B cell (primary cell): ENCODE data around the gene IFNG. TPM values are rescaled to one million over a fixed set of nuclear protein-coding genes. Genes with fewer than 3 reads are reported as not detected.

Source experiments
- ATAC-seq: fragments of 200-7000 bp; cut with Tn5 transposase; one replicate; pipeline ENCODE4 v1.10.0; 2021; ENCODE audit warnings: low read depth, mild to moderate bottlenecking, moderate number of reproducible peaks, moderate library complexity
- CTCF ChIA-PET: fragments of 350-600 bp; sonication (Branson Sonifier 250); formaldehyde crosslinking; loops from one replicate; lab custom pipeline; 2021; ENCODE audit warnings: antibody characterized with exemption, inconsistent platforms; lab: Charles Lee
- POLR2A ChIA-PET: fragments of 350-600 bp; sonication (Branson Sonifier 250); formaldehyde crosslinking; loops from one replicate; lab custom pipeline; 2021; ENCODE audit warnings: antibody characterized with exemption; lab: Charles Lee
- DNase-seq: peaks from one replicate; pipeline ENCODE4 v3.0.0; 2013
- H2AFZ ChIP-seq: 2 replicates; pipeline ENCODE4 v1.6.1; 2012; ENCODE audit warnings: mild to moderate bottlenecking, low read depth, low read length; ENCODE audit not compliant: insufficient read depth, poor library complexity, severe bottlenecking
- H3K27ac ChIP-seq, 2 donors: 1 replicate in 1 of 2; 2 replicates in 1 of 2; pipeline ENCODE4 v1.5.1; 2012 to 2013; ENCODE audit warnings: low read length in 2 of 2, mild to moderate bottlenecking in 2 of 2, moderate library complexity in 1 of 2
- H3K27me3 ChIP-seq, 4 experiments: fragments of 200-600 bp in 1 of 4; sonication (generic) in 1 of 4; replicated peaks in 1 of 4; 1 replicate in 2 of 4; 2 replicates in 2 of 4; pipeline versions ENCODE4 v1.6.1 to v1.7.0; 2013 to 2016; ENCODE audit warnings: low read length in 3 of 4, mild to moderate bottlenecking in 2 of 4, mixed read lengths in 1 of 4, moderate library complexity in 1 of 4; ENCODE audit not compliant: insufficient read depth in 4 of 4, control insufficient read depth in 3 of 4; ENCODE audit errors: control extremely low read depth in 1 of 4
- H3K36me3 ChIP-seq, 2 experiments: replicated peaks in 1 of 2; 1 replicate in 1 of 2; 2 replicates in 1 of 2; pipeline versions ENCODE4 v1.6.1 to v1.7.1; 2013; ENCODE audit warnings: low read length in 1 of 2; ENCODE audit not compliant: insufficient read depth in 2 of 2, control insufficient read depth in 1 of 2; ENCODE audit errors: control extremely low read depth in 1 of 2, extremely low read depth in 1 of 2
- H3K4me1 ChIP-seq, 2 donors: fragments of 200-600 bp in 1 of 2; sonication (generic) in 1 of 2; 1 replicate in 1 of 2; 2 replicates in 1 of 2; pipeline versions ENCODE4 v1.5.1 to v1.6.1; 2013 to 2017; ENCODE audit warnings: low read length in 2 of 2; ENCODE audit not compliant: control insufficient read depth in 2 of 2, insufficient read depth in 2 of 2
- H3K4me2 ChIP-seq: replicated peaks from 2 replicates; pipeline ENCODE3; 2012; ENCODE audit warnings: mild to moderate bottlenecking, low read depth, low read length; ENCODE audit not compliant: poor library complexity, severe bottlenecking
- H3K4me3 ChIP-seq, 5 experiments: fragments of 200-600 bp in 1 of 5; sonication (generic) in 1 of 5; 1 replicate in 3 of 5; 2 replicates in 2 of 5; pipeline versions ENCODE4 v1.5.1 to v1.7.0; 2011 to 2016; ENCODE audit warnings: low read length in 4 of 5, mild to moderate bottlenecking in 4 of 5, low read depth in 2 of 5, control low read depth in 1 of 5, moderate library complexity in 1 of 5; ENCODE audit not compliant: insufficient read depth in 1 of 5; ENCODE audit errors: control extremely low read depth in 1 of 5, extremely low read depth in 1 of 5
- H3K79me2 ChIP-seq: fragments of 200-600 bp; sonication (generic); one replicate; pipeline ENCODE4 v1.6.0; 2016; ENCODE audit warnings: low read length; ENCODE audit not compliant: control insufficient read depth, insufficient read depth
- H3K9ac ChIP-seq: fragments of 200-600 bp; sonication (generic); 2 replicates; pipeline ENCODE4 v1.6.1; 2017; ENCODE audit warnings: mild to moderate bottlenecking, low read length, moderate library complexity
- H3K9me3 ChIP-seq, 3 donors: one replicate each; pipeline versions ENCODE4 v1.6.1 to v1.7.1; 2013; ENCODE audit warnings: low read length in 2 of 3; ENCODE audit not compliant: control insufficient read depth in 2 of 3, insufficient read depth in 1 of 3; ENCODE audit errors: control extremely low read depth in 1 of 3
- H4K20me1 ChIP-seq: 2 replicates; pipeline ENCODE4 v1.6.0; 2012; ENCODE audit warnings: mild to moderate bottlenecking, low read length; ENCODE audit not compliant: insufficient read depth, control insufficient read depth, poor library complexity, severe bottlenecking
- H3K27ac Mint-ChIP-seq: one replicate; pipeline ENCODE4 v1.8.0; 2021; ENCODE audit warnings: mixed read lengths
- H3K27me3 Mint-ChIP-seq: one replicate; pipeline ENCODE4 v1.8.0; 2021; ENCODE audit warnings: mixed read lengths
- H3K4me1 Mint-ChIP-seq: one replicate; pipeline ENCODE4 v1.8.0; 2021; ENCODE audit warnings: mixed read lengths
- H3K4me3 Mint-ChIP-seq: one replicate; pipeline ENCODE4 v1.8.0; 2021; ENCODE audit warnings: mixed read lengths
- H3K9me3 Mint-ChIP-seq: one replicate; pipeline ENCODE4 v1.8.0; 2022; ENCODE audit warnings: mixed read lengths; ENCODE audit not compliant: insufficient read depth
- EZH2 ChIP-seq: IDR thresholded peaks from 2 replicates; pipeline ENCODE4 v1.6.1; 2012; ENCODE audit warnings: borderline replicate concordance, low read depth, mild to moderate bottlenecking, moderate library complexity, low read length; ENCODE audit not compliant: insufficient read depth, poor library complexity, severe bottlenecking
- WGBS: methylation state at CpG from one replicate; pipeline ENCODE4 v1.1.5; 2013; ENCODE audit warnings: missing lambda C conversion rate; ENCODE audit not compliant: insufficient coverage; 5-methylcytosine and 5-hydroxymethylcytosine counted together
- intact Hi-C: fragments of 100-400 bp; cut with micrococcal nuclease; formaldehyde crosslinking; loops from one replicate; pipeline ENCODE4 v1.10.0; 2022
- polyA plus RNA-seq: library from polyadenylated mRNA; depleted of rRNA; stranded (reverse); fragments of >200 nt; gene quantifications from 2 replicates; pipeline ENCODE4 v1.2.3, GENCODE V29; 2012
- total RNA-seq, 2 donors: library from RNA; stranded (reverse); fragments of 120-200 nt in 1 of 2; gene quantifications; 1 replicate in 1 of 2; 2 replicates in 1 of 2; pipeline versions ENCODE4 v1.2.3 to v1.2.4, GENCODE V29; 2013 to 2022
- TF ChIP-seq, protein P1 (sequence below): fragments of 200-600 bp; IDR thresholded peaks from one replicate; pipeline ENCODE4 v1.8.0; 2022; ENCODE audit warnings: antibody characterized with exemption, mild to moderate bottlenecking

The IFNG gene
- total and polyA plus RNA-seq, 2 donors (not counting 1 experiment from before 2014, with no cell fraction given), result 0.24 TPM; not detected in 1

DNA sequence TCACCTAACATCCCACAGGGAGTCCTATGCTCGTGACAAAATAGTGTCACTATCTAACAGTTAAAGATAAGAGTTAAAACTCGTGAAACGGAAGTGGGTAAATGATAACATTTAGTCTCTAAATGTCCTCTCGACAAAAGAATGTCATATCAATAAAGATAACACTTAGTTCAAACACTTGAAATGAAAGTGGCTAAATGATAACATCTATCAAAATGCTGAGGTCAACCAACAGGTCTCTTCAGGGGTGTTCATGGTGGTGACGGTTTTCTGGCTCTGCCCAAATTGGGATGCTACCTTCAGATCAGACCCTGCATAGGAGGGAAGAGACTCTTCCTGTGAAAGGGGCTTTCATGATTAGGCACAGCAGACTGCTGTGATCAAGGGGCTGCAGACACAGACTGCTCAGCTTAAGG is 43.9 kb upstream of the IFNG start:
- H3K4me1 Mint-ChIP-seq, result no peaks in the 10 kb centered on the region
- no peak for DNase-seq
- POLR2A ChIA-PET, result no interaction called here
- Histone ChIP-seq H3K4me3 (no peak overlapping the region), H3K79me2 (no peaks in the 10 kb centered on the region), H3K4me1 (no peaks in the 10 kb centered on the region), H4K20me1 (no peaks in the 10 kb centered on the region), H3K36me3 (no peaks in the 10 kb centered on the region), H3K9ac (no peak overlapping the region), H3K9me3 (no peaks in the 10 kb centered on the region), H2AFZ (no peak overlapping the region), H3K27ac (no peak overlapping the region), H3K4me2 (no peak overlapping the region), H3K27me3 (no peaks in the 10 kb centered on the region)
- H3K4me3 Mint-ChIP-seq, result no peak overlapping the region
- TF ChIP-seq EZH2, result no peak
- TF ChIP-seq, protein P1, sequence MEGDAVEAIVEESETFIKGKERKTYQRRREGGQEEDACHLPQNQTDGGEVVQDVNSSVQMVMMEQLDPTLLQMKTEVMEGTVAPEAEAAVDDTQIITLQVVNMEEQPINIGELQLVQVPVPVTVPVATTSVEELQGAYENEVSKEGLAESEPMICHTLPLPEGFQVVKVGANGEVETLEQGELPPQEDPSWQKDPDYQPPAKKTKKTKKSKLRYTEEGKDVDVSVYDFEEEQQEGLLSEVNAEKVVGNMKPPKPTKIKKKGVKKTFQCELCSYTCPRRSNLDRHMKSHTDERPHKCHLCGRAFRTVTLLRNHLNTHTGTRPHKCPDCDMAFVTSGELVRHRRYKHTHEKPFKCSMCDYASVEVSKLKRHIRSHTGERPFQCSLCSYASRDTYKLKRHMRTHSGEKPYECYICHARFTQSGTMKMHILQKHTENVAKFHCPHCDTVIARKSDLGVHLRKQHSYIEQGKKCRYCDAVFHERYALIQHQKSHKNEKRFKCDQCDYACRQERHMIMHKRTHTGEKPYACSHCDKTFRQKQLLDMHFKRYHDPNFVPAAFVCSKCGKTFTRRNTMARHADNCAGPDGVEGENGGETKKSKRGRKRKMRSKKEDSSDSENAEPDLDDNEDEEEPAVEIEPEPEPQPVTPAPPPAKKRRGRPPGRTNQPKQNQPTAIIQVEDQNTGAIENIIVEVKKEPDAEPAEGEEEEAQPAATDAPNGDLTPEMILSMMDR, result no peak
- intact Hi-C loops, result no loop called here
- 100% methylated on average over 1 of the region's 5 CpGs for WGBS
- H3K27ac Mint-ChIP-seq, result no peak overlapping the region
- no peaks in the 10 kb centered on the region for H3K9me3 Mint-ChIP-seq
- H3K27me3 Mint-ChIP-seq, result peaks cover 5% of the 10 kb centered on the region
- ATAC-seq, result no peak
- CTCF ChIA-PET, result interaction anchor here (0.7 kb wide), 1 partner anchor 570 kb away, joined by 3 read pairs; no protein-coding TSS in a partner anchor

DNA sequence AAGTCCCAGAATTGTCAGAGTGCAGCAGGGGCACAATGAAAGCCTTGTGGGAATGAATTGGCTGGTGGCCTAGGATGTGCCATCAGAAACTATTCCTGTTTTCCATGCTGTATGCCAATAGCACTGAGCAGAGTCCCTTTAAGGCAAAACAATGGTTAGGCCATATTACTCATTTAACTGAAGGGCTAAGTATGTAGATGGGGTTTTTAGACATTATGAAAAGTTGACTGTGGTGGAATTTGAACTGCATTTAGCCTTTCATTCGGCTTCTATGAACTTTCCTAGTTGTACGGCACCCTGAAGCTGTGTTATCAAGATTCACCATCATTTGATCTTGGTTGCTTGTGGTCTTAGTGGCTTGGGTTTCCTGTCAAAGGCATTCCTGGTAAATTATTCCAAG is 41.3 kb upstream of the IFNG start:
- DNase-seq (no peak), ATAC-seq (no peak)
- no peak overlapping the region for H3K4me3 ChIP-seq
- H3K27me3 Mint-ChIP-seq, result peaks cover 5% of the 10 kb centered on the region
- no peak overlapping the region for H3K27ac ChIP-seq
- H3K4me2 ChIP-seq, result no peak overlapping the region
- no peaks in the 10 kb centered on the region for H3K27me3 ChIP-seq
- whole genome bisulfite sequencing, result 59% methylated on average over 2 of the region's 2 CpGs
- H3K9me3 ChIP-seq, result no peaks in the 10 kb centered on the region
- no peaks in the 10 kb centered on the region for H3K79me2 ChIP-seq
- intact Hi-C loops, result no loop called here
- no peaks in the 10 kb centered on the region for H3K36me3 ChIP-seq
- TF ChIP-seq, protein P1, result no peak
- TF ChIP-seq EZH2, result no peak
- H3K9ac ChIP-seq, result no peak overlapping the region
- ChIA-PET POLR2A (interaction anchor here (0.6 kb wide), 1 partner anchor 186 kb away, joined by 3 read pairs; no protein-coding TSS in a partner anchor), CTCF (no interaction called here)
- H3K9me3 Mint-ChIP-seq, result no peaks in the 10 kb centered on the region
- no peak overlapping the region for H3K4me3 Mint-ChIP-seq
- no peak overlapping the region for H3K27ac Mint-ChIP-seq
- H2AFZ ChIP-seq, result no peak overlapping the region
- H3K4me1 Mint-ChIP-seq, result no peaks in the 10 kb centered on the region
- H4K20me1 ChIP-seq, result no peaks in the 10 kb centered on the region
- no peaks in the 10 kb centered on the region for H3K4me1 ChIP-seq
